Thoracic aorta (tissue), 2 donors: ENCODE results near the gene DCHS2. TPM values are rescaled to one million over a fixed set of nuclear protein-coding genes. Genes with fewer than 3 reads are reported as not detected.

Source experiments
- ATAC-seq: fragments of 150-250 bp; one replicate; pipeline ENCODE4 v1.8.0; 2017; ENCODE audit warnings: low read depth; ENCODE audit not compliant: insufficient number of reproducible peaks, low FRiP score
- DNase-seq: peaks from one replicate; pipeline ENCODE4 v3.0.0-alpha.2; 2020; ENCODE audit warnings: low spot score
- H3K27ac ChIP-seq, 2 donors: fragments of 200-600 bp; sonication (generic); 1 replicate in 1 of 2; 2 replicates in 1 of 2; pipeline ENCODE4 v1.5.1; 2016; ENCODE audit warnings: mild to moderate bottlenecking in 2 of 2, moderate library complexity in 2 of 2
- H3K27me3 ChIP-seq: fragments of 200-600 bp; sonication (generic); replicated peaks from 2 replicates; pipeline ENCODE4 v1.6.0; 2016; ENCODE audit warnings: mild to moderate bottlenecking; ENCODE audit not compliant: insufficient read depth
- H3K36me3 ChIP-seq: fragments of 200-600 bp; sonication (generic); one replicate; pipeline ENCODE4 v1.5.1; 2016
- H3K4me1 ChIP-seq, 2 donors: fragments of 200-600 bp; sonication (generic); 1 replicate in 1 of 2; 2 replicates in 1 of 2; pipeline versions ENCODE4 v1.5.1 to v1.6.0; 2016; ENCODE audit warnings: low read depth in 2 of 2, mild to moderate bottlenecking in 1 of 2; ENCODE audit not compliant: control insufficient read depth in 1 of 2
- H3K4me3 ChIP-seq: fragments of 200-600 bp; sonication (generic); 2 replicates; pipeline ENCODE4 v1.5.1; 2016; ENCODE audit warnings: mild to moderate bottlenecking
- H3K9me3 ChIP-seq: fragments of 200-600 bp; sonication (generic); 2 replicates; pipeline ENCODE4 v1.5.1; 2016
- total RNA-seq, 2 donors: library from RNA; depleted of rRNA; stranded (reverse); fragments of >200 nt; gene quantifications; one replicate each; pipeline versions ENCODE4 v1.1.0 to v1.2.3, GENCODE V29; 2016
- TF ChIP-seq, protein P1 (sequence below): fragments of 200-600 bp; sonication (generic); IDR thresholded peaks from one replicate; pipeline ENCODE4 v1.5.1; 2019; ENCODE audit warnings: antibody characterized with exemption

The DCHS2 gene
- total RNA-seq, 2 donors from 2014 or later: 0.35 TPM; not detected in 1

DNA sequence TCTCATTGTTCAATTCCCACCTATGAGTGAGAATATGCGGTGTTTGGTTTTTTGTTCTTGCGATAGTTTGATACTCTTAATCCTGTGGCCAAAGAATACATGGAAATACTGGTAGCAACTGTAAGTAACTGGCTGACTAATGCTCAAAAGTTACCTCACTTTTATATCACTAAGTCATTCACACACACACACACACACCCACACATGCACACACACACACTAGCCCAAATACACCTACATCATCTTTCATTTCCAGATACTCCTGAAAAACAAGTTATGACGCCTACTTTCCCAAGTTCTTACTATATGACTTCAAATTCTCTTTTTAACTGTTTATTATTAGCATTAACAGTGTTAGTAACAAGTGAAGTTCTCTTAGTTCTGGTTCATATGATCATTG lies 101.3 kb downstream of the DCHS2 start:
- H3K9me3 ChIP-seq: no peaks in the 10 kb centered on the region
- H3K36me3 ChIP-seq: no peaks in the 10 kb centered on the region
- H3K27me3 ChIP-seq: no peaks in the 10 kb centered on the region
- TF ChIP-seq, protein P1, sequence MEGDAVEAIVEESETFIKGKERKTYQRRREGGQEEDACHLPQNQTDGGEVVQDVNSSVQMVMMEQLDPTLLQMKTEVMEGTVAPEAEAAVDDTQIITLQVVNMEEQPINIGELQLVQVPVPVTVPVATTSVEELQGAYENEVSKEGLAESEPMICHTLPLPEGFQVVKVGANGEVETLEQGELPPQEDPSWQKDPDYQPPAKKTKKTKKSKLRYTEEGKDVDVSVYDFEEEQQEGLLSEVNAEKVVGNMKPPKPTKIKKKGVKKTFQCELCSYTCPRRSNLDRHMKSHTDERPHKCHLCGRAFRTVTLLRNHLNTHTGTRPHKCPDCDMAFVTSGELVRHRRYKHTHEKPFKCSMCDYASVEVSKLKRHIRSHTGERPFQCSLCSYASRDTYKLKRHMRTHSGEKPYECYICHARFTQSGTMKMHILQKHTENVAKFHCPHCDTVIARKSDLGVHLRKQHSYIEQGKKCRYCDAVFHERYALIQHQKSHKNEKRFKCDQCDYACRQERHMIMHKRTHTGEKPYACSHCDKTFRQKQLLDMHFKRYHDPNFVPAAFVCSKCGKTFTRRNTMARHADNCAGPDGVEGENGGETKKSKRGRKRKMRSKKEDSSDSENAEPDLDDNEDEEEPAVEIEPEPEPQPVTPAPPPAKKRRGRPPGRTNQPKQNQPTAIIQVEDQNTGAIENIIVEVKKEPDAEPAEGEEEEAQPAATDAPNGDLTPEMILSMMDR: no peak
- H3K4me3 ChIP-seq: no peak overlapping the region
- H3K27ac ChIP-seq: no peak overlapping the region
- H3K4me1 ChIP-seq: no peaks in the 10 kb centered on the region
- ATAC-seq: no peak
- DNase-seq: no peak

DNA sequence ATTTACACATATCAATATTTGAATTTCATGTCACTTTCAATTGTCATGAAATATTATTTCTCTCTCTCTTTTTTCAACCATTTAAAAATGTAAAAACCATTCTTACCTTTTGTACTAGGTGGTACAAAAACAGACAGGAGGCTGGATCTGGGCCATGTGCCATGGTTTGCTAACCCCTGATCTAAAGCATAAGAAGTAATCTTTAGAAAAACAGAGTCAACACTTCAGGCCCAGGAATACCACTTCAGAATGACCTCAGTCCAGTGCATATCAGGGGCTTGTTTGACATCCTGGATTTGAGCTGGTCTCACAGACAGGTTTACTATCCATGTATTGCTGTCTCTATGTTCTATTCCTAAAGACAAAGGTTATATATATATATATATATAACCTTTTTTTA lies 102.5 kb downstream of the DCHS2 start:
- Histone ChIP-seq H3K9me3 (no peaks in the 10 kb centered on the region), H3K4me3 (no peak overlapping the region), H3K27ac (no peak overlapping the region), H3K27me3 (no peaks in the 10 kb centered on the region), H3K36me3 (no peaks in the 10 kb centered on the region), H3K4me1 (no peaks in the 10 kb centered on the region)
- ATAC-seq (no peak), DNase-seq (no peak)
- TF ChIP-seq, protein P1: no peak

DNA sequence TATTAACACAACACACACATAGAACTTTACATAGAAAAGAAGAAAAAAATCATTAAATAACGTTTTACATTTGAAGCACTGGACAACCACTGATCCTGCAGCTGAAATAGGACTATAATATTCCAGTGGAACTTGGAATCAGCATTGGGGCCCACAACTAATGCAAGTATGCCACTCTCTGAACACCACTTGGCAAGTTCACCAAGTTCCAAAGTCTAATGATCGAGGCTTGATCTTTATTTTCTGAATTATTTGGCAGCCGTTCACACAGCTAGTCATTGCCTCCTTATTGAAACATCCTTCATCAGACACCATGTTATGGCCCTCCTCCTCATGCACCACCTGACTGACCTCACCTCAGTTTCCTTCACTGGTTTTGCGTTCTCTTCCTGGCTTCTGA lies 107.6 kb downstream of the DCHS2 start:
- Histone ChIP-seq H3K4me1 (no peaks in the 10 kb centered on the region), H3K9me3 (no peaks in the 10 kb centered on the region), H3K27me3 (no peaks in the 10 kb centered on the region), H3K36me3 (no peaks in the 10 kb centered on the region), H3K4me3 (no peak overlapping the region), H3K27ac (no peak overlapping the region)
- DNase-seq: no peak
- TF ChIP-seq, protein P1: no peak
- ATAC-seq: no peak

DNA sequence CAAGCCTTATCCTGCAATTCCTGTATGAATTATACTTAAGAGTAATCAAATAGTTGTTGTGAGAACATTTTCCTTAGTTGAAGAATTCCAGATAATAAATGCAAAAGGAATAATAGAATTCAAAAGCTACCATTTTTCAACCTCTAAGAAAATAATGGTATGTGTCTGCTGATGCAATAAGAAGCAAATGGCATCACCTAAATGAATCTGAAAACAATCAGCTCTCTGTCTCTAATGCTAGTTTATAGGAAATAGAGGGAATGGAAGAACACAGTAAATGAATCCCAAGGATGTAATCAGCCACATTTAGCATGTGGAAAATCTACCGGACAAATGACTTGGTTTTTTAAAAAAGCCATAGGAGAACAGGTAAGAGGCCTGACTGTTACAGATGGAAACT lies 115.1 kb downstream of the DCHS2 start:
- TF ChIP-seq, protein P1: no peak
- no peak for ATAC-seq
- no peaks in the 10 kb centered on the region for H3K27me3 ChIP-seq
- DNase-seq: no peak
- no peak overlapping the region for H3K27ac ChIP-seq
- no peaks in the 10 kb centered on the region for H3K36me3 ChIP-seq
- no peaks in the 10 kb centered on the region for H3K4me1 ChIP-seq
- H3K9me3 ChIP-seq: no peaks in the 10 kb centered on the region
- H3K4me3 ChIP-seq: no peak overlapping the region

DNA sequence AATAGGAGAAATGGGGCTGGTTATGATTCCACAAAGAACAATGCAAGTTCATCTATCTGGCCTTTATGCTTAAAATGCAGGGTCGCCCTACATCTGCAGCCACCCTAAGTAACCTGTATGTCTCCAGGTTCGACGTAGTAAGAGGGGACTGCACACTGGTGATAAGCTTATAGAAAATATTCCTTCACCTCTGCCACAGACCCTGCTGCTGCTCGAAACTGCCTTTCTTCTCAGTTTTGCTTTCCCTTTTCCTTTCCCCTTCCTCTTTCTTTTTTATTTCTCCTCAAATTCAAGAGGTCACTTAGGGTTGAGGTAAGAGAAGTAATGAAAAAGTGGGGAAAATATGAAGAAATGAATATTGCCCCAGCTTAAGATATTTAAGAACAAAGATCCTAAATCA lies 123.5 kb downstream of the DCHS2 start:
- no peak overlapping the region for H3K4me3 ChIP-seq
- DNase-seq: no peak
- H3K36me3 ChIP-seq: no peaks in the 10 kb centered on the region
- H3K27ac ChIP-seq: no peak overlapping the region
- peaks cover 6 to 44% of the 10 kb centered on the region in 2 donors for H3K4me1 ChIP-seq
- H3K9me3 ChIP-seq: no peaks in the 10 kb centered on the region
- ATAC-seq: no peak
- TF ChIP-seq, protein P1: no peak
- no peaks in the 10 kb centered on the region for H3K27me3 ChIP-seq
